Spleen (tissue), 11 donors: Measurements from ENCODE around the gene SIRT3. TPM values are rescaled to one million over a fixed set of nuclear protein-coding genes. Genes with fewer than 3 reads are reported as not detected.

Source experiments
- DNase-seq: peaks from one replicate; pipeline ENCODE4 v3.0.0-alpha.2; 2020
- H3K27ac ChIP-seq, 8 donors: fragments of 200-600 bp; sonication (generic) in 7 of 8; 1 replicate in 4 of 8; 2 replicates in 4 of 8; pipeline versions ENCODE4 v1.5.0 to v1.8.0; 2016 to 2021; ENCODE audit warnings: inconsistent platforms in 4 of 8, mild to moderate bottlenecking in 4 of 8, moderate library complexity in 1 of 8
- H3K27me3 ChIP-seq, 7 donors: fragments of 200-600 bp; sonication (generic) in 6 of 7; replicated peaks in 1 of 7; 1 replicate in 4 of 7; 2 replicates in 3 of 7; pipeline versions ENCODE4 v1.5.0 to v1.8.0; 2016 to 2021; ENCODE audit warnings: inconsistent platforms in 3 of 7, mild to moderate bottlenecking in 1 of 7
- H3K36me3 ChIP-seq, 6 donors: fragments of 200-600 bp; sonication (generic) in 5 of 6; 1 replicate in 4 of 6; 2 replicates in 2 of 6; pipeline versions ENCODE4 v1.5.0 to v1.8.0; 2016 to 2021; ENCODE audit warnings: inconsistent platforms in 2 of 6
- H3K4me1 ChIP-seq, 6 donors: fragments of 200-600 bp; sonication (generic) in 5 of 6; 1 replicate in 3 of 6; 2 replicates in 3 of 6; pipeline versions ENCODE4 v1.5.0 to v1.8.0; 2016 to 2021; ENCODE audit warnings: inconsistent platforms in 3 of 6
- H3K4me3 ChIP-seq, 8 donors: fragments of 200-600 bp; sonication (generic) in 7 of 8; 1 replicate in 4 of 8; 2 replicates in 4 of 8; pipeline versions ENCODE4 v1.5.0 to v1.8.0; 2016 to 2021; ENCODE audit warnings: inconsistent platforms in 4 of 8, mild to moderate bottlenecking in 4 of 8, moderate library complexity in 2 of 8
- H3K9me3 ChIP-seq, 8 donors: fragments of 200-600 bp; sonication (generic) in 7 of 8; 1 replicate in 4 of 8; 2 replicates in 4 of 8; pipeline versions ENCODE4 v1.5.0 to v1.8.0; 2016 to 2021; ENCODE audit warnings: inconsistent platforms in 4 of 8
- CTCF ChIP-seq, 11 experiments: fragments of 200-600 bp in 7 of 11; fragments of 450-650 bp in 4 of 11; sonication (generic) in 4 of 11; IDR thresholded peaks in 8 of 11; conservative IDR thresholded peaks in 3 of 11; 1 replicate in 7 of 11; 2 replicates in 4 of 11; pipeline versions ENCODE4 v1.4.0 to v1.8.0; 2016 to 2021; ENCODE audit warnings: antibody characterized with exemption in 11 of 11, inconsistent platforms in 4 of 11, mild to moderate bottlenecking in 1 of 11
- POLR2A ChIP-seq, 3 donors: fragments of 450-650 bp; IDR thresholded peaks; one replicate each; pipeline ENCODE4 v1.5.1; 2017; ENCODE audit warnings: antibody characterized with exemption in 3 of 3, mild to moderate bottlenecking in 1 of 3
- POLR2AphosphoS5 ChIP-seq, 3 donors: sonication (generic); formaldehyde crosslinking; IDR thresholded peaks; one replicate each; pipeline ENCODE4 v1.5.1; 2017; ENCODE audit warnings: antibody characterized with exemption in 3 of 3
- WGBS, 5 donors: extraction: QIAGEN DNeasy Blood & Tissue Kit in 3 of 5; methylation state at CpG; one replicate each; pipeline versions ENCODE4 v1.1.5 to v1.1.7; 2013 to 2018; 5-methylcytosine and 5-hydroxymethylcytosine counted together
- intact Hi-C: fragments of 100-400 bp; cut with DNase I; formaldehyde crosslinking; loops from one replicate; pipeline ENCODE4 v1.15.0; 2023; ENCODE audit warnings: low total_unique reads
- polyA plus RNA-seq, 3 donors: library from polyadenylated mRNA; stranded (reverse); fragments of 200-250 nt; gene quantifications; one replicate each; pipeline ENCODE4 v1.2.1, GENCODE V29; 2013
- total RNA-seq, 7 donors: library from RNA; depleted of rRNA in 3 of 7; stranded (reverse); fragments of >200 nt in 3 of 7; fragmentation: NEBNext Ultra II Directional in 4 of 7; extraction: Animal tissue kit (Norgen Biotek cat#: 25700) in 4 of 7; gene quantifications; one replicate each; pipeline versions ENCODE4 v1.1.0 to v1.2.1, GENCODE V29; 2016 to 2021
- donor health status: healthy with polysubstance abuse.
- donor health status: DM: no; HTN: no; CAD: no; lungs with moderate emphysema.
- donor health status: DM: no; HTN: no; CAD: no.
- donor health status: Bipolar disorder and iron deficiency.
- donor health status: healthy.
- donor health status: DM: no; HTN: no; CAD: no.
- donor health status: DM: yes; HTN: yes; CAD: no.

Gene SIRT3
- total and polyA plus RNA-seq, 10 donors = 11.9 to 28.8 (median 17.5) TPM

GRCh38 chr11:279040-279965 is 43.2 kb upstream of the SIRT3 start:
- Histone ChIP-seq H3K9me3 (peaks cover 0 to 6% (median 0%) of the 10 kb centered on the region in 8 donors), H3K4me1 (peaks cover 26 to 82% (median 47%) of the 10 kb centered on the region in 6 donors), H3K36me3 (peaks cover 0 to 23% (median 0%) of the 10 kb centered on the region in 6 donors), H3K27me3 (peaks cover 0 to 64% (median 48%) of the 10 kb centered on the region in 7 donors), H3K4me3 (peak overlapping the region; percentile 35 to 77 (median 48)), H3K27ac (peak overlapping the region in 7 of 8 donors; percentile 26 to 89 (median 63))
- TF ChIP-seq CTCF (IDR thresholded peaks at IDR 0.05 in 8 of 11, conservative IDR thresholded peaks at IDR 0.05 in 3 of 11) (no peak), POLR2AphosphoS5 (IDR thresholded peaks at IDR 0.05) (peak; percentile 69 to 92 (median 89)), POLR2A (IDR thresholded peaks at IDR 0.05) (peak in 1 of 3 donors; percentile 60)
- 12 to 27% (median 20%) methylated on average over 42 to 97 of the region's 97 CpGs for WGBS, 5 donors
- intact Hi-C loops = no loop called here
- DNase-seq = peak; percentile 91

DNA sequence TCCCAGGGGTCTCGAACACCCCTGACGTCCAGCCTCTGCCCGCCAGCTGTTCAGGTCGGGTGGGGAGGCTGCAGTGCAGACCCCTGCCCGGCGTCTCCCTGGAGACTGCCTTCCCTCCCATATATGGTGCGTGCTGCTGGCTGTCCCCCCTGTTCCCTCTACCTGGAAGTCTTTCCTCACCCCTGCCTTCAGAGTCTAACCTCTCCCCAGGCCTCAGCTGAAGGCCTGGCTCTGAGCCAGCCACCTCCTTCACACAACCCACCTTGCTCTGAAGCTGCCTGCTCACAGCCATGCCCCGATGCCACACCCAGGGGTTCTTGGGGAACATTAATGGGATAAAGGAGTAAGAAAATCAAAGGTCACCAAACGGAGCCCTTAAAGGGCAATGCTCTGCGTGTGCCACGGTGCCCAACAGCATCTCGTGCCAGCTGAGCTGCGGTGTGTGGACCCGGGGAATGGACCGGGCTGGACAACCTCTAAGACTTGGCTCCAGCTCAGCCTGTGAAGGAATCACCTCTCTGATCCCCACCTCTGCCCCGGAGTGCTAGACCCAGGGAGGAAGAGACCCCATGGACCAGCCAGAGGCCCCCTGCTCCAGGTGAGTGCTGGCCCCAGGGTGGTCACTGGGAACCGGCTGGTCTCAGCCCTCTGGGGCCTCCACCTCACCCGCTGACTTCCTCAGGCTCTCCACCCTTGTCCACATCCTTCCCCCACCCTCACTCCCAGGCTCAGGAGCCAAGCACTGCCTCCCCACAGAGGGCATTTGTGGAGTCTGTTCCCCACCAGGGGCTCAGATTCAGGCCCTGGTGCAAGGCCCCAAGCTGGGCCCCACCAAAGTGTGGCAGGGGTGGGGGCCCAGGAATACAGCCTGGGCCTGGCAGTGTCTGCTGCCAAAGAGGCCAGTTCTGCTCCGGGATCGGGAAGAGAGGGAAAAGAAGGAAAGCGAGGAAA is 42.1 kb upstream of the SIRT3 start, which contains the start of gene NLRP6:
NLRP6 (plus strand) TSS at position 407 of the 951 bp plus-strand sequence; CDS start at position 570, 163 bp downstream.
- Histone ChIP-seq H3K9me3 (peaks cover 0 to 6% (median 0%) of the 10 kb centered on the region in 8 donors), H3K36me3 (peaks cover 0 to 14% (median 0%) of the 10 kb centered on the region in 6 donors), H3K27ac (peak within 1 kb of the TSS in 6 of 8 donors; percentile 26 to 89 (median 72)), H3K27me3 (peaks cover 0 to 53% (median 48%) of the 10 kb centered on the region in 7 donors), H3K4me3 (peak within 1 kb of the TSS; percentile 35 to 77 (median 48)), H3K4me1 (peaks cover 26 to 72% (median 47%) of the 10 kb centered on the region in 6 donors)
- intact Hi-C loops = no loop called here
- TF ChIP-seq CTCF (IDR thresholded peaks at IDR 0.05 in 8 of 11, conservative IDR thresholded peaks at IDR 0.05 in 3 of 11) (no peak), POLR2AphosphoS5 (IDR thresholded peaks at IDR 0.05) (peak in 1 of 3 donors; percentile 60), POLR2A (IDR thresholded peaks at IDR 0.05) (no peak)
- DNase-seq = peak; percentile 75
- 81 to 86% (median 84%) methylated on average over 21 of the region's 21 CpGs for WGBS, 5 donors

DNA sequence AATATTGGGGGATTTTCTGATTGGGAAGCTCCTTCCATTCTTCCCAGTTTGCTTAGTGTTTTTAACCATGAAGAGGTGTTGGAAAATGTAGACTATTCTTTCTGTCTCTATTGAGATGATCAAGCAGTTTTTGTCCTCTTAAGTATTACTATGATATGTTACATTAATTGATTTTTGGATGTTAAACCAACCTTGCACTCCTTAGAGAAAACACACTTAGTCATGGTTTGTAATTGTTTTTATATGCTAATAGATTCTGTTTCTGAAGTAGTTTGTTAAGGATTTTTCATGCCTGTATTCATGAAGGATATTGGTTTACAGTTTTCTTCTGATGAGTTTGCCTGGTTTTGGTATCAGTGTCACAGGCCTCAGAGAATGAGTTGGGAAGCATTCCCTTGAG is 40.1 kb upstream of the SIRT3 start:
- Histone ChIP-seq H3K27ac (peak overlapping the region in 2 of 8 donors; percentile 86 to 89), H3K27me3 (peaks cover 0 to 34% (median 31%) of the 10 kb centered on the region in 7 donors), H3K9me3 (peaks cover 0 to 6% (median 0%) of the 10 kb centered on the region in 8 donors), H3K36me3 (no peaks in the 10 kb centered on the region), H3K4me1 (peaks cover 20 to 57% (median 31%) of the 10 kb centered on the region in 6 donors), H3K4me3 (no peak overlapping the region)
- DNase-seq = no peak
- intact Hi-C loops = no loop called here
- TF ChIP-seq CTCF (IDR thresholded peaks at IDR 0.05 in 8 of 11, conservative IDR thresholded peaks at IDR 0.05 in 3 of 11) = no peak
- no peak for TF ChIP-seq POLR2A (IDR thresholded peaks at IDR 0.05)
- no peak for TF ChIP-seq POLR2AphosphoS5 (IDR thresholded peaks at IDR 0.05)
